GM12878 (cell line): Measurements from ENCODE around the gene FAM227B. TPM values are rescaled to one million over a fixed set of nuclear protein-coding genes. Genes with fewer than 3 reads are reported as not detected.

Experiments
- CBFB ChIP-seq: IDR thresholded peaks from 2 replicates; pipeline ENCODE4 v1.6.1; 2016; ENCODE audit warnings: antibody characterized with exemption, low read depth
- NFXL1 ChIP-seq: fragments of 450-650 bp; IDR thresholded peaks from 2 replicates; pipeline ENCODE4 v1.6.1; 2017; ENCODE audit warnings: antibody characterized with exemption, mild to moderate bottlenecking, borderline replicate concordance
- NFYB ChIP-seq: IDR thresholded peaks from 2 replicates; pipeline ENCODE4 v1.6.1; 2011; ENCODE audit warnings: low read depth, mild to moderate bottlenecking, low read length, improper control_type of control experiment, moderate library complexity; ENCODE audit not compliant: insufficient read depth
- NKRF ChIP-seq: fragments of 450-650 bp; conservative IDR thresholded peaks from 2 replicates; pipeline ENCODE4 v1.6.1; 2017; ENCODE audit warnings: mild to moderate bottlenecking, moderate library complexity
- PML ChIP-seq: IDR thresholded peaks from 2 replicates; pipeline ENCODE4 v1.6.1; 2012; ENCODE audit warnings: low read length, inconsistent platforms
- RAD51 ChIP-seq: fragments of 450-650 bp; IDR thresholded peaks from 2 replicates; pipeline ENCODE4 v1.6.1; 2016; ENCODE audit warnings: moderate library complexity, mild to moderate bottlenecking, inconsistent platforms
- RBBP5 ChIP-seq: fragments of 200-600 bp; sonication (generic); conservative IDR thresholded peaks from 2 replicates; pipeline ENCODE4 v1.6.1; 2016
- TARDBP ChIP-seq: IDR thresholded peaks from 2 replicates; pipeline ENCODE4 v1.6.1; 2016; ENCODE audit warnings: borderline replicate concordance
- ZNF687 ChIP-seq: fragments of 450-650 bp; IDR thresholded peaks from 2 replicates; pipeline ENCODE4 v1.6.1; 2017; ENCODE audit warnings: mild to moderate bottlenecking, moderate library complexity
- polyA plus RNA-seq, 11 experiments: library from polyadenylated mRNA; depleted of rRNA in 4 of 11; unstranded in 6 of 11; stranded (reverse) in 5 of 11; fragments of >200 nt; fragmentation: Nextera tagmentation in 4 of 11; fragmentation: Illumina TruSeq in 1 of 11; extraction: Ambion mirVana in 4 of 11; extraction: Trizol in 1 of 11; gene quantifications; 1 replicate in 1 of 11; 2 replicates in 10 of 11; pipeline versions ENCODE4 v1.2.1 to v1.2.3, GENCODE V29; 2011 to 2016; ENCODE audit warnings: inconsistent platforms in 2 of 11, missing spikeins in 2 of 11, low read depth in 1 of 11
- total RNA-seq, 4 experiments: library from RNA; depleted of rRNA in 3 of 4; stranded (reverse); fragments of >200 nt in 3 of 4; fragmentation: Illumina TruSeq in 1 of 4; extraction: Trizol in 1 of 4; gene quantifications; 2 replicates each; pipeline versions ENCODE4 v1.2.1 to v1.2.3, GENCODE V29; 2013 to 2021
- TF ChIP-seq, protein P1 (sequence below): fragments of 450-650 bp; IDR thresholded peaks from 2 replicates; pipeline ENCODE4 v1.6.1; 2017; ENCODE audit warnings: antibody characterized with exemption, mild to moderate bottlenecking, moderate library complexity
- TF ChIP-seq, protein P2 (sequence below): fragments of 450-650 bp; IDR thresholded peaks from 2 replicates; pipeline ENCODE4 v1.6.1; 2016; ENCODE audit warnings: mild to moderate bottlenecking
- TF ChIP-seq, protein P3 (sequence below): fragments of 150-350 bp; IDR thresholded peaks from 2 replicates; pipeline ENCODE4 v1.6.1; 2014; ENCODE audit warnings: mild to moderate bottlenecking, low read depth, low read length
- TF ChIP-seq, protein P4 (sequence below): IDR thresholded peaks from 2 replicates; pipeline ENCODE4 v1.6.1; 2012; ENCODE audit warnings: low read length, inconsistent platforms
- TF ChIP-seq, protein P5 (sequence below): IDR thresholded peaks from 2 replicates; pipeline ENCODE4 v1.6.1; 2012; ENCODE audit warnings: low read depth, low read length, improper control_type of control experiment

The FAM227B gene
- total and polyA plus RNA-seq, 10 of the 15 experiments (the other 5 are each of a cell fraction or from before 2014, with no cell fraction given): 3.9 to 12.6 (median 6.9) TPM

DNA sequence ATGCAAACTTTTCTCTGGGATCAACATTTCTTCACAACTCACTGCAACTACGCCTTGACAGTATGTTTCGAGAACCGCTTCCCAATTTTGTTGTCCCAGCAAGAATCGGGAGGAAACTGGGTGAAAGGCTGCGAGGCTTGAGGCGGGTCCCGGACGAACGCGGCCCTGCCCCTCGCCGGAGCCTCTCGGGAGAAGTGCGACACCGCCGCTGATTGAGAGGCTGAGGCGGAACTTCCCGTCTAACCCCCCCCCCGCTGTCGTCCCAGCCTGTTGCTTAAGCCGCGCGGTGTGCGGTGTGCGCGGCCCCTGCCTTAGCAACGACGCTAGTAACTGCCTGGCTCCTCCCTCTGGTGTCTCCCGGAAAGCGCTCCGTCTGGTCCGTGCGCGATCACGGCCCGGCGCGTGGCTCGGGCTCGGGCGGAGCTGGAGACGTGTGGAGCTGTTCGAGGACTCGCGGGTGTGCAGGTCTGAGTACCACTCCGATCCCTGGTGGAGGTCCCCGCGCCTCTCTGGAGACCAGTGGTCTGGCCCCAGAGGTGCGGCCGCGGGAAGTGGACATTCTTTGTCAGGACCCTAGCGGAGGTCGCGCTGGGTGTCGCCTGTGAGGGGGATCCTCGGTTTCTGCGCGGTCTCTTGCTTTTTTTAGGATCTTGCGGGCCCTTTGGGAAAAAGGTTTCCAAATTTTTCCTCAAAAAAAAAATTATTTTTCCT, at the start of gene FAM227B, which contains the start of gene DTWD1 (continued):
- TF ChIP-seq, protein P1, sequence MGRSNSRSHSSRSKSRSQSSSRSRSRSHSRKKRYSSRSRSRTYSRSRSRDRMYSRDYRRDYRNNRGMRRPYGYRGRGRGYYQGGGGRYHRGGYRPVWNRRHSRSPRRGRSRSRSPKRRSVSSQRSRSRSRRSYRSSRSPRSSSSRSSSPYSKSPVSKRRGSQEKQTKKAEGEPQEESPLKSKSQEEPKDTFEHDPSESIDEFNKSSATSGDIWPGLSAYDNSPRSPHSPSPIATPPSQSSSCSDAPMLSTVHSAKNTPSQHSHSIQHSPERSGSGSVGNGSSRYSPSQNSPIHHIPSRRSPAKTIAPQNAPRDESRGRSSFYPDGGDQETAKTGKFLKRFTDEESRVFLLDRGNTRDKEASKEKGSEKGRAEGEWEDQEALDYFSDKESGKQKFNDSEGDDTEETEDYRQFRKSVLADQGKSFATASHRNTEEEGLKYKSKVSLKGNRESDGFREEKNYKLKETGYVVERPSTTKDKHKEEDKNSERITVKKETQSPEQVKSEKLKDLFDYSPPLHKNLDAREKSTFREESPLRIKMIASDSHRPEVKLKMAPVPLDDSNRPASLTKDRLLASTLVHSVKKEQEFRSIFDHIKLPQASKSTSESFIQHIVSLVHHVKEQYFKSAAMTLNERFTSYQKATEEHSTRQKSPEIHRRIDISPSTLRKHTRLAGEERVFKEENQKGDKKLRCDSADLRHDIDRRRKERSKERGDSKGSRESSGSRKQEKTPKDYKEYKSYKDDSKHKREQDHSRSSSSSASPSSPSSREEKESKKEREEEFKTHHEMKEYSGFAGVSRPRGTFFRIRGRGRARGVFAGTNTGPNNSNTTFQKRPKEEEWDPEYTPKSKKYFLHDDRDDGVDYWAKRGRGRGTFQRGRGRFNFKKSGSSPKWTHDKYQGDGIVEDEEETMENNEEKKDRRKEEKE: no peak
- TF ChIP-seq TARDBP (0 out of 2 replicates have a peak, but pooled peaks have one; percentile 71), NFXL1 (no peak), RAD51 (no peak), ZNF687 (peak; percentile 81), PML (peak; percentile 89), CBFB (peak; percentile 89), NFYB (peak; percentile 65; the same call in 1 of the 2 replicates), NKRF (peak; percentile 83), RBBP5 (peak; percentile 74; the same call in 1 of the 2 replicates)
- TF ChIP-seq, protein P2, sequence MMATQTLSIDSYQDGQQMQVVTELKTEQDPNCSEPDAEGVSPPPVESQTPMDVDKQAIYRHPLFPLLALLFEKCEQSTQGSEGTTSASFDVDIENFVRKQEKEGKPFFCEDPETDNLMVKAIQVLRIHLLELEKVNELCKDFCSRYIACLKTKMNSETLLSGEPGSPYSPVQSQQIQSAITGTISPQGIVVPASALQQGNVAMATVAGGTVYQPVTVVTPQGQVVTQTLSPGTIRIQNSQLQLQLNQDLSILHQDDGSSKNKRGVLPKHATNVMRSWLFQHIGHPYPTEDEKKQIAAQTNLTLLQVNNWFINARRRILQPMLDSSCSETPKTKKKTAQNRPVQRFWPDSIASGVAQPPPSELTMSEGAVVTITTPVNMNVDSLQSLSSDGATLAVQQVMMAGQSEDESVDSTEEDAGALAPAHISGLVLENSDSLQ: peak; percentile 90
- TF ChIP-seq, protein P3, sequence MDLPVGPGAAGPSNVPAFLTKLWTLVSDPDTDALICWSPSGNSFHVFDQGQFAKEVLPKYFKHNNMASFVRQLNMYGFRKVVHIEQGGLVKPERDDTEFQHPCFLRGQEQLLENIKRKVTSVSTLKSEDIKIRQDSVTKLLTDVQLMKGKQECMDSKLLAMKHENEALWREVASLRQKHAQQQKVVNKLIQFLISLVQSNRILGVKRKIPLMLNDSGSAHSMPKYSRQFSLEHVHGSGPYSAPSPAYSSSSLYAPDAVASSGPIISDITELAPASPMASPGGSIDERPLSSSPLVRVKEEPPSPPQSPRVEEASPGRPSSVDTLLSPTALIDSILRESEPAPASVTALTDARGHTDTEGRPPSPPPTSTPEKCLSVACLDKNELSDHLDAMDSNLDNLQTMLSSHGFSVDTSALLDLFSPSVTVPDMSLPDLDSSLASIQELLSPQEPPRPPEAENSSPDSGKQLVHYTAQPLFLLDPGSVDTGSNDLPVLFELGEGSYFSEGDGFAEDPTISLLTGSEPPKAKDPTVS: no peak
- TF ChIP-seq, protein P4, sequence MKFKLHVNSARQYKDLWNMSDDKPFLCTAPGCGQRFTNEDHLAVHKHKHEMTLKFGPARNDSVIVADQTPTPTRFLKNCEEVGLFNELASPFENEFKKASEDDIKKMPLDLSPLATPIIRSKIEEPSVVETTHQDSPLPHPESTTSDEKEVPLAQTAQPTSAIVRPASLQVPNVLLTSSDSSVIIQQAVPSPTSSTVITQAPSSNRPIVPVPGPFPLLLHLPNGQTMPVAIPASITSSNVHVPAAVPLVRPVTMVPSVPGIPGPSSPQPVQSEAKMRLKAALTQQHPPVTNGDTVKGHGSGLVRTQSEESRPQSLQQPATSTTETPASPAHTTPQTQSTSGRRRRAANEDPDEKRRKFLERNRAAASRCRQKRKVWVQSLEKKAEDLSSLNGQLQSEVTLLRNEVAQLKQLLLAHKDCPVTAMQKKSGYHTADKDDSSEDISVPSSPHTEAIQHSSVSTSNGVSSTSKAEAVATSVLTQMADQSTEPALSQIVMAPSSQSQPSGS: 0 out of 2 replicates have a peak, but pooled peaks have one; percentile 9
- TF ChIP-seq, protein P5, sequence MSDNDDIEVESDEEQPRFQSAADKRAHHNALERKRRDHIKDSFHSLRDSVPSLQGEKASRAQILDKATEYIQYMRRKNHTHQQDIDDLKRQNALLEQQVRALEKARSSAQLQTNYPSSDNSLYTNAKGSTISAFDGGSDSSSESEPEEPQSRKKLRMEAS: peak; percentile 99
